Inflammatory macrophage (primary cell): ENCODE data around the gene XKR7.
"Not testable (repeated sequence)": the region's sequence is repeated elsewhere in the genome, so short reads cannot be mapped to it uniquely, and the experiment has no call there.

ENCODE experiments used
- DNase-seq, 2 donors: peaks; one replicate each; pipeline ENCODE4 v3.0.0-alpha.2; 2020 to 2022
- total RNA-seq, 18 experiments: gene quantifications; one replicate each; lab custom pipeline; 2026; ENCODE audit warnings: mixed read lengths in 6 of 18, inconsistent platforms in 2 of 18; lab: John Stamatoyannopoulos, UW

XKR7 gene, protein sequence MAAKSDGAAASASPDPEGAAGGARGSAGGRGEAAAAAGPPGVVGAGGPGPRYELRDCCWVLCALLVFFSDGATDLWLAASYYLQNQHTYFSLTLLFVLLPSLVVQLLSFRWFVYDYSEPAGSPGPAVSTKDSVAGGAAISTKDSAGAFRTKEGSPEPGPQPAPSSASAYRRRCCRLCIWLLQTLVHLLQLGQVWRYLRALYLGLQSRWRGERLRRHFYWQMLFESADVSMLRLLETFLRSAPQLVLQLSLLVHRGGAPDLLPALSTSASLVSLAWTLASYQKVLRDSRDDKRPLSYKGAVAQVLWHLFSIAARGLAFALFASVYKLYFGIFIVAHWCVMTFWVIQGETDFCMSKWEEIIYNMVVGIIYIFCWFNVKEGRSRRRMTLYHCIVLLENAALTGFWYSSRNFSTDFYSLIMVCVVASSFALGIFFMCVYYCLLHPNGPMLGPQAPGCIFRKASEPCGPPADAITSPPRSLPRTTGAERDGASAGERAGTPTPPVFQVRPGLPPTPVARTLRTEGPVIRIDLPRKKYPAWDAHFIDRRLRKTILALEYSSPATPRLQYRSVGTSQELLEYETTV
- 0 to 0.78 (median 0.08) reads per million in 18 experiments for total RNA-seq

DNA sequence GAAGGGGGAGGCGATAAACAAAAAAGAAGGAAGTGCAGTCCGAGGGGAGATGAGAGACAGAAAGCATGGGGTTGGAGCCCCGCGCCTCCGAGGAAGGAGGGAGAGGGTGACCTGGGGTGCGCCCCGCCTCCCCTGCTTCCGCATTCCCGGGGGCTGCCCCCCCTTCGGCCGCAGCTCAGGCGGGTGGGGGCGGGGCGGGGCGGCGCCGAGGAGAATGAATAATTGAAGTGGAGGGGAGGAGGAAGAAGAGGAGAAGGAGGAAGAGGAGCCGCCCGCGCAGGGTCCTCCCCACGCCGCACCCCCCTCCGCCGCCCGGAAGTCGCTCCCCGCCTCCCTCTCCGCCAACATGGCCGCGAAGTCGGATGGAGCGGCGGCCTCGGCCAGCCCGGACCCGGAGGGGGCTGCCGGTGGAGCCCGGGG lies at the start of gene XKR7:
XKR7 (plus strand) TSS at position 322 of the 420 bp plus-strand sequence; CDS start at position 347, 25 bp downstream.
- DNase-seq: peak; percentile 26 to 27

DNA sequence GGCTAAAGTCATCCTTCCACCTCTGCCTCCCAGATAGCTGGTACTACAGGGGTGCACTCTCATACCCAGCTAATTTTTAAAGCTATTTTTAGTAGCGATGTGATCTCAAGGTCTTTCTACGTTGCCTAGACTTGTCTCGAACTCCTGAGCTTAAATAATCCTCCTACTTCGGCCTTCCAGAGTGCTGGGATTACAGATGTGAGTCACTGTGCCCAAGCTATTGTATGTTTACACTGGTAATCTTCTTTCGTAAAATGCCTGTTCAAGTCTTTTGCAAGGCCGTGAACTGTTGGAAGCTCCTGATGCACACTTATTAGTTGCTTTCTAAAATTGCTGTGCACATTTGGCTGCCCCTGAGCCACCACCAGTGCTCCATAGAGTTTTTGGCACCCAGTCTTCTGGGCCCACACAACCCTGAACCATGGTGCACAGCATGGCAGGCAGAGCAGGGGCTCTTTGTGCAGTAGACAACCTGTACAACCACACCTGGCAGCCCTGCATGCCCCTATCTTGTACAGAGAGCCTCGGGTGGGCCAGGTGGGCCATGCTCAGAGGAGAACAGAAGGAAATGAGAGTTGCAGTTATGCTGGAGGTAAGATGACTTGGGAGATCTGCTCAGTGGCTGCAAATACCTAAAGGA lies 49.4 kb upstream of the XKR7 start:
- DNase-seq: no peak

DNA sequence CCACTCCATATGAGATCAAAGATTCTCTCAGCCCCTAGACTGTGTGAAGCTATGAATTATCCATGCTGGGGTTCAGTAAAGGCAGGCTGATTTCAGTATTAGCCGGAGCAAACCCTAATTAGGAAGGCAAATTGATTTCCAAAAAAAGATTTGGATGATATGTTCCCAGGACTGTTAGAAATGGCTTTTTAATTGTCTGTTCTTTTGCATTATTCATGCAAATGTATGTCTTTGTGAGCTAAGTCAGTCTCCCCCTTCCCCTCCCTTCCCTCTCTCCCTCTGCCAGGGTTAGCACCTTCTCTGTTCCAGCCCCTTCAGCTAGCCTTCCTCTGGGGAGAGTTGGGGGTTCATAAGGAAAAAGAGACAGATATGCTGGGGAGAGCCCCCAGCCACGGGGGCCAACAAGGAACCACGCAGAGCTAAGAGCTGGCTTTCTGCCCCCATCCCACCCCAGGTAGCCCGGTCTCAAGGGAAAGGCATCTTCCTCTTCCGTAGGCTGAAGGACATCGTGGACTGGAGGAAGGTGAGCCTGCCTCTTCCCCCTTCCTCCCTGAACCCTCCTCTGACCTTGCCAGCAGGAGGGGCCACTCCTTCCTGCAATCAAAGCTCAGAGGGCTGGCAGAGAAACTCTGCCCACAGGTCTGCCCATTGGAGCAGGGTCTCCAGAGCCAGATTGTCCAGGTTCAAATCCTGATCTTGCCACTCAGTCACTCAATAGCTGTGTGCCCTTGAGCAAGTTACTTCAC lies 48.4 kb upstream of the XKR7 start:
- no peak for DNase-seq

DNA sequence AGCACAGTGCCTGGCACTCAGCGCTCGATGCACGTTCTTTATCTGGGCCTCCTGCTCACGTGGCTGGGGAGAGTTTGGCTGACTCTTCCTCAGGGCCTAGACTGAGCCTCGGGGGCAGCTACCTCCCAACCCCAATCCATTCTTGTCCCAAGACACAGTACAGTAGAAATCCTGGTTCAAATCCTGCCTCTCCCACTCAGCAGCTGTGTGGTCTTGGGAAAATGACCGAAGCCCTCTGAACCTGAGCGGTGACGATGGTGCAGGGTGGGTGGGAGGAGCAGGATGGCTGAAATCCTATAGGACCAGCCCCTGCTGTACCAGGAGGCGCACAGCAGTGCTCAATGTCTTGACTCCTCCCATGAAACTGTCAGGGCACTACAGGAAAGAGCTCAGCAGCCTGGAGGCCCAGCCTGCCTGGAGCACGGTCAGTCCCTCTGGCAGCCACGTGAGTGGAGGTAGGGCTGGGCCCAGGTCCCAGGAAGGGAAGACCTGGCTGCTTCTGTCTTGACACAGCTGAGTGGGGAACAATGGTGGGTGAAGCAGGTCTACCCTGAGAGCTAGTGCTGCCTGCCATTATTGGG lies 47.6 kb upstream of the XKR7 start:
- DNase-seq: no peak

GRCh38 chr20:31921480-31921879 lies 46.5 kb upstream of the XKR7 start:
- DNase-seq: not testable (repeated sequence)

GRCh38 chr20:31922181-31922580 lies 45.8 kb upstream of the XKR7 start:
- DNase-seq: no peak

DNA sequence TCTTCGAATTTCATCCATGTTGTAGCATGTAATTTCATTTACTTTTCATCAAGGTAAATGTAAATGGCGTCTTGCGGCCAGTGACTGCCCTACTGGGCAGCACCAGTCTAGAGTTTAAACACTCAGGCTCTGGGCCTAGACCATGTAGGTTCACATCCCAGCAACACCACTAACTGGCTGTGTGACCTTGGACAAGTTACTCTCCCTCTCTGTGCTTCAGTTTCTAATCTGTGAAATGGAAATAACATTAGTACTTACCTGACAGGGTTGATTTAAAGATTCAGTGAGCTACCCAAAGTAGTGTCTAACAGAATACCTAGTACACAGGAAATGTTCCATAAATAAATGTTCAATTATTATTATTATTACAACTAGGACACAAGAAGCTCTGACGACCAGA lies 45.4 kb upstream of the XKR7 start:
- DNase-seq: no peak

DNA sequence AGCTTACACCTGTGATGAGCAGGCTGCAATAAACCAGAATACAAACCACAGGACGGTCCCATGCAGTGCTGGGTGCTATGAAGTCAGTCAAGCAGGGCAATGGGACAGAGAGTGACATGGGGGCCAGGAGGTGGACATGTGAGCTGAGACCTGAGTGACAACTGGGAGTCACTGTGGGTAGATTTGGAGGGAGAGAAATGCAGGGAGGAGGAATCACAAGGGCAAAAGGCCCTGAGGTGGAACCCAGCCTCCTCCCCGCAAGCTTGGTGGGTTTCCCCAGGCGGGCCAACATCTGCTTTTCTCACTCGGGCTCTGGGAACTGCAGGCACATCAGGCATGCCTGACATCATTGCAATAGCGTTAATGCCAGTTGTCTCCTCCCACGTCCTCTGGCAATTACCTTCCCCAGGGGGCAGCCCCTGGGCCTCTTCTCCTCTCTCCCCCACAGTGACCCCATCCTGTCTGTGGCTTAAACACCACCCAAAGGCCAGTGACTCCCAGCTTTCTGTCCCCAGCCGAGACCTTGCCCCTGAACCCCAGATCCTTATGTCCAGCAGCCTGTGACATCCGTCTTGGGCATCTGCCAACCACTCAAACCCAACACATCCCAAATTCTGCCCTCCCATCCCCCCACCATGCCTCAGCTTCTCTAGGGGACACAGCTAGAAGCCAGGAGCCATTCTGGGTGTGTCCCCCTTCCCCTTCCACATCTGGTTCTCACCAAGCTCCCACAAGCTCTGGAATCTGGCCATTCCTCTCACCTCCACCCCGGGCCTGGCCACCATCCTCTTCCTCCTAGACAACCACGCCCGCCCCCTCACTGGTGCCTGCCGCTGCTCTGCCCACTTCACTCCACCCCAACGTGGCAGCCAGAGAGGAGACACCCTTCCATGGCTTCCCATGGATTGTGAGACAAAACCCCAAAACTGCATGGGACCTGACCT lies 44.3 kb upstream of the XKR7 start:
- DNase-seq: peak; percentile 8 to 50

- no peak for DNase-seq
Observed at GRCh38 chr20:31924561-31924960, 43.4 kb upstream of the XKR7 start.

DNA sequence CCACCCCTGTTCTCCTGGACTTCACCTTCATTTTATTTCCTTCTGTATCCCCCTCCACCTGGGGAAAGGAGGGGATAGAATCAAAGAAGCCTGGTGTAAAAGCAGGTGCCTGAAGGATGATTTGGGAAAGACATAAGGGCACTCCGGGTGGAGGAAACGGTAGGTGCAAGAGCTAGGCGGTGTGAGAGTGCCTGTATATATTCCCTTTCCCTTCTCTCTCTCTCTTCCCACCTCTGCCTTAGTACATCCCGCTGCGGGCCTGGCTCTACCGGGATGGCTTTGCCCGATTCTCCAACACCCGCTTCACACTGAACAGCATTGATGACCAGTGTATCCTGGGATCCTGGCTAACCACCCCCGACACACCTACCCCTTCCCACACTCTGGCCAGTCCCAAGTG lies 42.3 kb upstream of the XKR7 start:
- no peak for DNase-seq

DNA sequence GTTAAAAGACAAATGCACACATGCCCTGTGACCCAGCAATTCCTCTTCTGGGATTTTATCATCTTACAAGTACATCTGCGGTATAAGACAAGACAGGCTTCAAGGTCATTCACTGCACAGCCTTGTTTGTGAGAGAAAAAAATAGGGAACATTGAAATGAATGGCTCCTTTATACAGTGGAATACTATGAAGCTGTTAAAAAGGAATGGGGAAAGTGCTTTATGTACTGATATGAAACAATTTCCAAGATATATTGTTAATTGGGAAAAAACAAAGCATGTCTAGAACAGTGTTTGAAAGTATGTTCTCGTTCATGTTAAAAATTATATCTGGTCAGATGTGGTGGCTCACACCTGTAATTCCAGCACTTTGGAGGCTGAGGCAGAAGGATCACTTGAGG lies 41.5 kb upstream of the XKR7 start:
- no peak for DNase-seq

GRCh38 chr20:31927627-31928159 lies 40.3 kb upstream of the XKR7 start:
- no peak for DNase-seq

GRCh38 chr20:31929631-31930030 lies 38.3 kb upstream of the XKR7 start:
- DNase-seq: not testable (repeated sequence)

- peak; percentile 47 to 65 for DNase-seq
Observed at GRCh38 chr20:31930779-31931178, 37.2 kb upstream of the XKR7 start.

DNA sequence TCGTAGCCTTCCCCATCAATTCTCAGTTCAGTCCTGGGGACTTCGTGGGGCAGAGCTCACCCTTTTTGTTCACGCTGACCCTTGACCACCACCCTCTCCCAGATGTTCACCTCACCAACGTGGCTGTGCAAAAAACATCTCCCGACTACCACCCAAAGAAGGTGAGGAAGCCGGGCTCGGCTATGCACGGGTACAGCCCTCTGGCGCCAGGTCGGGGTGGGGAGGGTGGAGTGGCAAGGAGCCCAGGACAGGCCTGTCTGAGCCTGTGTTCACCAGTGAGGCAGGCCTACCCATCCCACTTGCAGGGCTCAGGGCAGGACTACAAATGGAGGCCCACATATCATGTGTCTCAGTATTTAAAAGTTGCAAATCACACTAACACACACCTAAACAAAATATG lies 34.3 kb upstream of the XKR7 start:
- DNase-seq: no peak

GRCh38 chr20:31934491-31934890 lies 33.5 kb upstream of the XKR7 start:
- DNase-seq: no peak

GRCh38 chr20:31934968-31935764 lies 32.8 kb upstream of the XKR7 start:
- no peak for DNase-seq

- no peak for DNase-seq
Observed at GRCh38 chr20:31936420-31936819, 31.5 kb upstream of the XKR7 start.

DNA sequence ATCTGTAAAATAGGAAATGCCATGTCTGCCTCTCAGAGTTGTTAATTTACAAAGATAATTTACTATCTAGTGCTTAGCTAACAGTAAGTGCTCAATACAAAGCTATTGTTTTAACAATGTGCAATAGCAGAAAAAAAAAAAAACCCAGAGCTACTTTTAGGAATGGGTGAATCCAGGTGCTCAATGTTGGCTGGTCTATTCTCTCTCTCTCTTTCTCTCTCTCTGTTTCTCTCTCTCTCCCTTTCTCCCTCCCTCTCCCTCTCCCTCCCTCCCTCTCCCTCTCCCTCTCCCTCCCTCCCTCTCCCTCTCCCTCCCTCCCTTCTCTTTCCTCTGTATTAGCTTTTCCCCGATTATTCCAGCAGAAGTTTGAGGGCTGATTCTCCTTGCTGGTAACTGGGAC lies 30.1 kb upstream of the XKR7 start:
- no peak for DNase-seq

- no peak for DNase-seq
Observed at GRCh38 chr20:31939661-31940060, 28.3 kb upstream of the XKR7 start.
